GM21825 (cell line): Measurements from ENCODE around the gene EDNRB.
"Not testable (repeated sequence)": the region's sequence is repeated elsewhere in the genome, so short reads cannot be mapped to it uniquely, and the experiment has no call there.

Experiments
- ATAC-seq: cut with Tn5 transposase; IDR thresholded peaks from one replicate; pipeline ENCODE4 v1.9.1; 2021; ENCODE audit warnings: mild to moderate bottlenecking, moderate library complexity; ENCODE audit not compliant: unreplicated experiment

The EDNRB gene

GRCh38 chr13:77896977-77897376 is 21.7 kb downstream of the EDNRB start:
- no peak for ATAC-seq

GRCh38 chr13:77896536-77896935 is 22.1 kb downstream of the EDNRB start:
- ATAC-seq = no peak

GRCh38 chr13:77894743-77895142 is 23.9 kb downstream of the EDNRB start:
- no peak for ATAC-seq

GRCh38 chr13:77893066-77893465 is 25.6 kb downstream of the EDNRB start:
- no peak for ATAC-seq

GRCh38 chr13:77892491-77892890 is 26.1 kb downstream of the EDNRB start:
- ATAC-seq = no peak

GRCh38 chr13:77891486-77891885 is 27.1 kb downstream of the EDNRB start:
- no peak for ATAC-seq

GRCh38 chr13:77891041-77891440 is 27.6 kb downstream of the EDNRB start:
- no peak for ATAC-seq

- ATAC-seq = no peak
Measured at GRCh38 chr13:77883328-77883727, 35.3 kb downstream of the EDNRB start.

GRCh38 chr13:77878190-77878589 is 40.4 kb downstream of the EDNRB start:
- ATAC-seq = no peak

GRCh38 chr13:77876176-77876575 is 42.5 kb downstream of the EDNRB start:
- no peak for ATAC-seq

- no peak for ATAC-seq
Measured at GRCh38 chr13:77874406-77874805, 44.2 kb downstream of the EDNRB start.

- no peak for ATAC-seq
Measured at GRCh38 chr13:77872995-77873394, 45.6 kb downstream of the EDNRB start.

GRCh38 chr13:77871596-77871995 is 47.0 kb downstream of the EDNRB start:
- no peak for ATAC-seq

- ATAC-seq = no peak
Measured at GRCh38 chr13:77868717-77869116, 49.9 kb downstream of the EDNRB start.

GRCh38 chr13:77866971-77867370 is 51.7 kb downstream of the EDNRB start:
- no peak for ATAC-seq

- no peak for ATAC-seq
Measured at GRCh38 chr13:77865622-77866021, 53.0 kb downstream of the EDNRB start.

GRCh38 chr13:77863144-77863543 is 55.5 kb downstream of the EDNRB start:
- ATAC-seq = no peak

- no peak for ATAC-seq
Measured at GRCh38 chr13:77861741-77862140, 56.9 kb downstream of the EDNRB start.

- ATAC-seq = no peak
Measured at GRCh38 chr13:77860507-77860981, 58.1 kb downstream of the EDNRB start.

GRCh38 chr13:77859450-77859849 is 59.2 kb downstream of the EDNRB start:
- no peak for ATAC-seq

GRCh38 chr13:77857531-77858209 is 61.0 kb downstream of the EDNRB start:
- ATAC-seq = no peak

- no peak for ATAC-seq
Measured at GRCh38 chr13:77853703-77854102, 64.9 kb downstream of the EDNRB start.

GRCh38 chr13:77848050-77848449 is 70.6 kb downstream of the EDNRB start:
- not testable (repeated sequence) for ATAC-seq
